Suprapubic skin (tissue), 3 donors: ENCODE results near the gene PDE7B.

ENCODE experiments used
- CTCF ChIP-seq, 2 donors: fragments of 200-600 bp in 1 of 2; fragments of 450-650 bp in 1 of 2; sonication (generic) in 1 of 2; IDR thresholded peaks; one replicate each; pipeline ENCODE4 v1.5.1; 2016 to 2019; ENCODE audit warnings: antibody characterized with exemption in 2 of 2, mild to moderate bottlenecking in 1 of 2, moderate library complexity in 1 of 2
- POLR2A ChIP-seq, 2 donors: fragments of 450-650 bp; IDR thresholded peaks; one replicate each; pipeline ENCODE4 v1.6.1; 2017; ENCODE audit warnings: antibody characterized with exemption in 2 of 2, mild to moderate bottlenecking in 2 of 2, moderate library complexity in 2 of 2

DNA sequence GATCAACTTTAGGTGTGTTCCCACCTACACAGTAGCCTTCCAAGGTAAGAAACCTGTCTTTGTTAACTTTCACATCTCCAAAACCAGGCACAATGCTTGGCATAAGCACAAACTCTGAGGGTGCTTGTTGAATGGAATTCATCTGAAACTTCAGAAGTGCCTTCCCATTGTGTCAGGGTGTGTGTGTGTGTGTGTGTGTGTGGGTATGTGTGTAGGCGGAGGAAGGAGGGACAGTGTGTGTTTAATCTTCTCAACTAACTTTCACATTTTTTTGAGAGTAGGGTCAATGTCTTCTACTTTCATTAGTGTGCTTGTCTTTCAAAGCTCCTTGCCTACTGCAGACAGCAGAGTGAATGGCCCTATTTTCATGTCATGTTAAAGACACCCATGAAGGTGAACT, 45.6 kb downstream of the PDE7B start:
- TF ChIP-seq CTCF (IDR thresholded peaks at IDR 0.05), result no peak
- no peak for TF ChIP-seq POLR2A (IDR thresholded peaks at IDR 0.05)
